Measurements from ENCODE around the gene VAMP1.
"Not testable (repeated sequence)": the region's sequence is repeated elsewhere in the genome, so short reads cannot be mapped to it uniquely, and the experiment has no call there.

Gene VAMP1

GRCh38 chr12:6469092-6469491 is 1.4 kb downstream of the VAMP1 start:
- DNase-seq = peak; percentile 26

- DNase-seq = no peak
Observed at GRCh38 chr12:6468283-6468575, 2.2 kb downstream of the VAMP1 start.

GRCh38 chr12:6467571-6468282 is 2.8 kb downstream of the VAMP1 start:
- DNase-seq = not testable (repeated sequence)

DNA sequence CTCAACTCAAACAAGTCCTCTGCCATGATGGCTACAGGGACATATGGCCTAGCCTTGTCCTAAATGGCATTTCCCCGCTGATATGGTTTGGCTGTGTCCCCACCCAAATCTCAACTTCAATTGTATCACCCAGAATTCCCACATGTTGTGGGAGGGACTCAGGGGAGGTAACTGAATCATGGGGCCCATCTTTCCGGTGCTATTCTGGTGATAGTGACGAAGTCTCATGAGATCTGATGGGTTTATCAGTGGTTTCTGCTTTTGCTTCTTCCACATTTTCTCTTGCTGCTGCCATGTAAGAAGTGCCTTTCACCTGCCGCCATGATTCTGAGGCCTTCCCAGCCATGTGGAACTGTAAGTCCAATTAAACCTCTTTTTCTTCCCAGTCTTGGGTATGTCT is 3.7 kb downstream of the VAMP1 start:
- not testable (repeated sequence) for DNase-seq

DNA sequence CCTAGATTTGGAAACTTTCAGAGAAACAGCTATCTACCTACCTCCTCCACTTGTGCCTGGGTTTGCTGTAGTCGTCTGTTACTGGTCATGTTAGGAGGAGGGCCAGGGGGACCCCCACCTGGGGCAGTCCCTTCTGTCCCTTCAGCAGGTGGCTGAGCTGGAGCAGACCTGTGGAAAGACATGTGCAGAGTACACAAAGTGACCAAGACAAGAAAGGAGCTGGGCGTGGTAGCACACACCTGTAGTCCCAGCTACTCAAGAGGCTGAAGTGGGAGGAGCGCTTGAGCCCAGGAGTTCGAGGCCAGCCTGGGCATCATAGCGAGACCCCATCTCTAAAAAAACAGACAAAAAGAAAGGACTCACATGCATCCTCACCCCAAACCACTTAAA is 4.3 kb downstream of the VAMP1 start:
- DNase-seq = no peak

- peak; percentile 81 for DNase-seq
Observed at GRCh38 chr12:6465467-6466183, 4.9 kb downstream of the VAMP1 start.

DNA sequence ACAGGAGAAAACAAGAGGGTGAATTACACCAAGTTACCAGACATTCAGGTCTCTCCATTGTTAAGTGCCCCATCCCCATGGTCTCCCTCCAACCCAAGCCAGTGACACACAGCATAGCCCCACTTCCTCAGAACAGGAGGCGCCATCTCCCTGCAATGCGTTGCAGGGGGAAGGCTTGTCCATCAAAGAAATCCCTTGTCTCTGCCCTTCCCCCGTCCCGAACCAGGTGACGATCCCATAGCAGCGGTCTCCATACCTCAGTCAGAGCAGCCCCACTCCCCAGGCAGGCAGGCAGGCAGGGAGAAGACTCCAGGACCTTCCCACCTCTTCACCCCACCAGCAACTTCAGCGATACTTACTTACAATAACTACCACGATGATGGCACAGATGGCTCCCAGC is 5.9 kb downstream of the VAMP1 start:
- no peak for DNase-seq

DNA sequence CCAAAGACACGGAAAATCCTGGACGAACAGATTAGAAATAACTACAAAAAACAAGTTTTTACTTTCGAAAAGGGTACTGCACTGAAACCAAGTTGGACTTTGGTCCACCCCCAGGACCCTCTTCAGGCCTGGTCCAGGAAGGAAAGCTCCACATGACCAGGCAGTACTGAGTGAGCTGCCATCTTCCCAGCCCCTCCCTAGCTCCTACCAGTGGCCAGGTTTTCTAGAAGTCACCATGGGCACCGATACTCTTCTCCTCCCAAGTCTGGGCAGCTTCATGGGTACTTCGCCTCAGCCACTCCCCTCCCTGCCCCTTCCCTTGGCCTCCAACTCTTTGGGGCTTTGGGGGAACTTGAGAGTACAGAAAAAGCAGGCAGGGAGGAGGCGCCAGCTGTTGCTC is 6.6 kb downstream of the VAMP1 start:
- no peak for DNase-seq

- DNase-seq = no peak
Observed at GRCh38 chr12:6463216-6463615, 7.3 kb downstream of the VAMP1 start.

DNA sequence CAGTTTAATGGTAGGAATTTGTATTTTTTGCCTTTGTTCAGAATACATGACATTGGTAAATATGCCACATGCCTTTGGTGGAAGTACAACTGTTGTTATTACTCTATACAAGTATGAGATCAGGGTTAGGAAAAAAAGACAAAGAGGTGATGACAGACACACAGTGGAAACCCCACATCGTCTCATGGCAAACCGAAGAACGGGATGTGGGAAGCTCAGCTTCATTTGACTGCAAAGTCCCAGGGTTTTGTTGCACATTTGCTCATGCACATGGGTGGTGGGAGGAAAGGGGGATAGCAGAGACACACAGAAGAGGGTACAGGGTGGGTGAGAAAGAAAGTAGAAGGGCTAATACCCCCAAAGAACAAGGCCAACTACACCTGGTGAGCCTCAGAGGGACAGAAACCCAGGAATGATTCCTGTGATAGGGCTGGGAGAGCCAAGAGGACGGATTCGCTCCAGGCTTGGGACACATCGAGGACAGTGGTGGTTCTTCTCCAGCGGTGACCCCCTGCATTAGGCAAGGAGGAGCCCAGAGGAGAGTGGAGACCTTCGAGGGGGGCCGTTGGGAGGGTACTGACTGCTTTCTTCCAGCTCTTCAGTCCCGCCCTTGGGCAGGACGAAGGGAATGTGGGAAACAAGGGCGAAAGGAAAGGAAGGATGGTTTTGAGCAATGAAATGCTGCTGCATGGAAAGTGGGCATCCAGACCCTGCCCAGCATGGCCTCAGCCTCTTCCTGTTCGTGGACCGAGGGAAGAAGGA is 8.1 kb downstream of the VAMP1 start:
- DNase-seq = no peak

GRCh38 chr12:6461401-6462233 is 8.9 kb downstream of the VAMP1 start:
- peak; percentile 32 for DNase-seq

DNA sequence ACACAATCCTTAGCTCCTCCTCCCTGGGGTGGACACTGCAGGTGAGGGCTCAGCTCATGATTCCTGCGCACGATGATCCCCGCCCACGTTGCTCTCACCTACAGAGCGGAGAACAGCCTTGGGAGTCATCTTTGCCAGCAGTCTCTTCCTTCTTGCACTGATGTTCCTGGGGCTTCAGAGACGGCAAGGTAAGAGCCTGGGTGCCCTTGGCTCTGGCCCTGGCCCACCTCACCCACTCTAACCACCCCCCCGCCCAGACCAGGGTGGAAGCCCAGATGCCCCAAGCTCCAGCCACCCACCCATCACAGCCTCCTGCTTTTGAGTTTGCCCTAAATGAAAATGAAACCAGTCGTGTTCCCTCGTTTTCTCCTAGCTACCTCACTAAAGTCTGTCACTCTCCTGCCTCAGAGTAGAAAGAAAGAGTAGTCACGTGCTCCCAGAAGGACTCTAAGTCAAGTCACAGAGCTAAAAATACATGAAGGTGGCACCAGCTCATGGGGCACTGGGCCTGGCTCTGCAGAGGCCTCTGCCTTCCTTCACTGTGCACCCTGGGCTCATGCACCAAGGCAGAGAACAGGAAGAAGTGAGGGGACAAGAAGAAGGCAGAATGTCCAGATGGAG is 9.6 kb downstream of the VAMP1 start:
- DNase-seq = no peak

DNA sequence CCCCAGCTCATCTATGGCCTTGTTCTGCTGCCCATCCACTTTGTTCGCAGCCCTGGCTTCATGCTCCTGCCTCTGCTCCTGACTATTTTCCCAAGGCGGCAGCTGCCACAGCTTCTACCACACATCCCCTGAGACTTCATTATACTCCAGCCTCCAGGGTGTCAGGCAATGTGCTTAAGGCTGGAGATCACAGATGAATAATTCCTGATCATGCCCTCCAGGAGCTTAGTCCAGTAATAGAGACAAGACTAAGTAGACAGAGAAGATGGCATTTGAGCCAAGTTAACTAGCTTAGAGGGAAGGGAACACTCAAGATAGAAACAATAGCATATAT is 11.5 kb downstream of the VAMP1 start:
- no peak for DNase-seq

GRCh38 chr12:6458281-6459003 is 12.0 kb downstream of the VAMP1 start:
- DNase-seq = no peak

- DNase-seq = no peak
Observed at GRCh38 chr12:6457220-6457945, 13.1 kb downstream of the VAMP1 start.

- no peak for DNase-seq
Observed at GRCh38 chr12:6452944-6453630, 17.4 kb downstream of the VAMP1 start.

DNA sequence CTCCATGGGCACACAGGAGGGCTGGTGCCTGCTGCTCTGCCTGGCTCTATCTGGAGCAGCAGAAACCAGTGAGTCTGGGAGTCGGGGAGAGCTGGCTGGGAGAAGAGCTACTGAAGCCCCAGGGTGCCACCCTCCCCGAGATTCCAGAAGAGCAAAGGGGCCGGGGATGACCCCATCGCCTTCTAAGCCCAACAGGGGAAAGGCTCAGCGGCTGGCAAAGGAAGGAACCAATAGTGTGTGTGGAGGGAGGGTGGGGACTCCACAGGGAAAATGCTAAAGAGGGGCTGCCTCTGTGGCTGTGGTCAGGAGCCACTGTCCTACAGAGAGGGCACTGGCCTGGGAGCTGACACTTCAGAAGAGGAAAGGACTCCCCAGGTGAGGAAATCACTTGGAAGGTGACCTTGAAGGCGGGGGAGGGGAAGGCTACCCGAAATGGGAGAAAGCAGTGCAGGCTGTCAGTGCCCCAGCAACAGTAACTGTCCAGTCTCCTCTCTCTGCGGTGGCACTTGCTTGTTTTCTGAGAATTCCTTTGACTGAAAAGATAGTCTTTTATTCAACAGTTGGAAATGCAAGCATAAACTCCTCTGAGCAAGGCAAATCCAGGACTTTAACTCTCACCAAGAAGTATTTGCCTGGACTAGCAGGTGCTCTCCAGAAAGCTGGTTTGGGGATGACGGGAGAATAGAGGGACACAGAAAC is 18.1 kb downstream of the VAMP1 start:
- peak; percentile 68 for DNase-seq

- peak; percentile 85 for DNase-seq
Observed at GRCh38 chr12:6451348-6452244, 18.9 kb downstream of the VAMP1 start, which contains the start of gene TAPBPL. TSS of gene TAPBPL (plus strand) at chr12:6452042. CDS start at chr12:6452249, 207 bp downstream.

DNA sequence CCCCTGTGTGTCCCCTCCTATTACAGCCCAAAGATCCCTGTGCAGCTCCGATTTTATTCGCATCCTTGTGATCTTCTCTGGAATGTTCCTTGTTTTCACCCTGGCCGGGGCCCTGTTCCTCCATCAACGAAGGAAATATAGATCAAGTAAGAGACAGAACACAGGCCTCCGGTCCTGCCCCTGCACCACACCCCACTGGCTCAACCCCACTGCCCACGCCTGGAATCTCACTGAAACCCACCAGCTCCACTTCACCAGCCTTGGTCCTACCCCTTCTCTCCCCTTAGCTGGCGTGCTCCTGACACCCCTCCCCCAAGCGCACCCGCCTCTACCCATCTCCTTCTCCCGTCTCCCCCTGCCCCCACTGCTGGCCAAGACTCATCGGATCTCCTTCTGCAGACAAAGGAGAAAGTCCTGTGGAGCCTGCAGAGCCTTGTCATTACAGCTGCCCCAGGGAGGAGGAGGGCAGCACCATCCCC is 19.6 kb downstream of the VAMP1 start:
- DNase-seq = peak; percentile 62

All from OCI-M1 (cell line).